HG02981 (cell line): ENCODE results near the gene VSNL1.

Experiments used
- ATAC-seq: cut with Tn5 transposase; IDR thresholded peaks from one replicate; pipeline ENCODE4 v1.9.1; 2021; ENCODE audit warnings: mild to moderate bottlenecking, moderate library complexity; ENCODE audit not compliant: unreplicated experiment

VSNL1 gene

DNA sequence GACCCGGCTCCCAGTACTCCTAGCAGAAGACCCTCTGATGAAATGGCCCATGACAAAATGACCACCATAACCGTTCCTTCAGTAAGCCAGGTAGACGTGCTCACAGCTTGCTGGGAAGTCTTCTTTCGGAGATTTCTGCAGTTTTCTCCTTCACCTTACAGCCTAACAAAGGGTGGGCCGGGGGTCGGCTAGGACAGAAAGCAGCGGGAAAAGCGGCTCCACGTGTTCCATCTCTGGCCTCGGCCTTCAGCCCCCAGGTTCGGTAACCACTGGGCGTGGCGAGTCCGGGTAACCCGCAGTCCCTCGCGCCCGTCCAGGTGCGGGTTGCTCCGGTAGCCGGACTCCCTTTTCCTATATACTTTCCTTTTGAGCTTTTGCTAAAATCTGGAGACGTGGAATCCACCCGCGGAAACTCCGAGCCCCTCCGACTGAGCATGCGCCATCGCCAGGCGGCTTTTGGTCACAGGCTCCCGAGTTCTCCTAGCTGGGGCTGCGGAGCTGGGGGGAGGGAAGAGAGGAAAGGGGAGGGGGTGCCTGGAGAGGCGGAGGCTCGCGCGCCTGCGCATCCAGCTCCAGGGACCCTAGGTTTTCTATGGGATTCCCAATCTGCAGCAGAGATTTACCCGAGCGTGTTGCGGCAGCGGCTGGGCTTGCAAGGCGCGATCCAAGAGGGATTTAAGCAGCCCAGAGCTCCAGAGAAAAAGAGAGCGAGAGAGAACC lies at the start of gene VSNL1:
Gene VSNL1 (plus strand): TSS at position 604 of the 720 bp plus-strand sequence. CDS start 51,379 bp downstream, outside the sequence.
- ATAC-seq, result no peak

DNA sequence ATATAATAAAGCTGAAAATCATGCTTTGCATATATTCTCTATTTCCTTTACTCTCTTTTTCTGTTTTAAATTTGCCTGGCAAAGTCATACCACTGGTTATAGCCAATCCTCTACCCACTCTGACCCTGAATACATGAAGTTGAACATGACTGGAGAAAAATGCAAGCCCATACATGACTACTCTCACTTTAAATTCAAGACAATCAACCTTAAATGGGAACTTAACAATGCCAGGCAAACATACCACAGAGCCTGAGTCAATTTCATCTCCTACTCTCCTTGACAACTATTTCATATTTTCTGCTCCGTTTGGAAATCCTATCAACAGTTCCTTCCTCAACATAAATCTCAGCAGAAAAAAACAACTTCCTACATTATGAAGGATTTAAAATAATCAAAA lies 44.9 kb upstream of the VSNL1 start:
- ATAC-seq, result no peak

DNA sequence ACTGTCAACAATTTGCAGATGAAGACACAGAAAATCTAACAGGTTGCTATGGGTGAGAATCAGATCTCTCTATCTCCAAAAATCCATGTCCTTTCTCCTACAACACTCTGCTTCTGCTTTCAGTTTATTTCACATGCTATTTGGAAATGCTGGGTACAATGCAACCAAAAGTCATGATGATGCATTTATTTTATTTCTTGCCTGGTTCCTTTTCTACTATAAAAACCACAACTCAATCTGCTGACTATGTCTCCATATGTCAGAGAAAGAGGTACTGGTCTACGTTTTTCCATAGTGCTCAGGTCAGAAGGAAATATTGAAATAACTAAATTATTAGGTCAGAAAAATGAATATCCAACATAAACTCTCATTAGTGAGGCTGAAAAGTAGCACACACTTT lies 42.8 kb upstream of the VSNL1 start:
- ATAC-seq, result no peak

DNA sequence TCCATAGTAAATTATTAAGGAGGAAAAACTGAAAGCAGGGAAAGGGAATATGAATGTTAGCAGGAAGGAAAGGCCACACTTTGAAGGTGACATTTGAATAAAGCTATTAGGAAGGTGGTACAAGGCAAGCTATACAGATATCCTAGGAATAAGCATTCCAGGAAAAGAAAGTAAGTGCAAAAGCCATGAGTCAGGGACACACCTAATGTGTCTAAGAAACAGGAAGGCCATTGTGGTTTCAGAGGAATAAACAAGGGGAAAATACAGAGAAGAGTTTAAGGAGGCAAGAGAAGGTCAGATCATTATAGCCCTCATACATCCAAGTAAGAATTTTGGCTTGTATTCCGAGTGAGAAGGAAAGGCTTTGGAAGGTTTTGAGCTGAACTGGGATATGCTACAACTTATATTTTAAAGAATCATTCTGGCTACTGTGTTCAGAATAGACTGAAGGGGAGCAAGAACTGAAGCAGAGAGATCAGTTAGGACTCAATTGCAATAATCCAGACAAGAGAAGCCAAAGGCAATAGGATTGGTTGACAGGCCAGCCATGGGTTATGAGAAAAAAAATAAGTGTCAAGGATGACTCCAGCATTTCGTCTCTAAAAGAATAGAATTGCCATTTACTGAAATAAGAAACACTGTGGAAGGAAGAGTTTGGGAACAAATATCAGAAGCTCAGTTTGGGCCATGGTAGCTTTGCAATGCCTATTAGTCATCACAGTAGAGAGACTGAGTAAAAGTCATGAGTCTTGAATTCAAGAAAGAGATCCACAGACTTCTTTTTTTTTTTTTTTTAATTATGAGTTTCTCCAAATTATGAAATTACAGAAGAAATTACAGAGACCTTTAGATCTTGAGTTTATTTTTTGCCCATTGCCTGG lies 33.5 kb upstream of the VSNL1 start:
- ATAC-seq, result no peak

DNA sequence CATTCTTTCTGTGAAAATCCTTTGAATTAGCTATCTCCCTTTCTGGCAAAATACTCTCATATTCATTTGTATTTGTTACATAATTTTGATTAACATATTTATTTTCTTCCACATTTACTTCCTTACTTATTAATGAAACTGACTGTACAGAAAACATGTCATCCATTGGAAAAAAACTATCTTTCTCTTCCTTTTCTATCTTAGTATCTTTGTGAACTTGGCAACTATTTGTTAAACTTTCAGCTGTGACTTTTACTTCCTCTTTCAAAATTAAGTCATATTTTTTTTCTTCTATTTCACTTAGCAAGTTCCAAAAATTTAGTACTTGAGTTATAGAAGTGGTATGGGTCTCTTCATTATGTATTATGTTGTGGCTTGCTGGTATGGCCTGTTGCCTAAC lies 24.8 kb upstream of the VSNL1 start:
- ATAC-seq, result peak; percentile 27

DNA sequence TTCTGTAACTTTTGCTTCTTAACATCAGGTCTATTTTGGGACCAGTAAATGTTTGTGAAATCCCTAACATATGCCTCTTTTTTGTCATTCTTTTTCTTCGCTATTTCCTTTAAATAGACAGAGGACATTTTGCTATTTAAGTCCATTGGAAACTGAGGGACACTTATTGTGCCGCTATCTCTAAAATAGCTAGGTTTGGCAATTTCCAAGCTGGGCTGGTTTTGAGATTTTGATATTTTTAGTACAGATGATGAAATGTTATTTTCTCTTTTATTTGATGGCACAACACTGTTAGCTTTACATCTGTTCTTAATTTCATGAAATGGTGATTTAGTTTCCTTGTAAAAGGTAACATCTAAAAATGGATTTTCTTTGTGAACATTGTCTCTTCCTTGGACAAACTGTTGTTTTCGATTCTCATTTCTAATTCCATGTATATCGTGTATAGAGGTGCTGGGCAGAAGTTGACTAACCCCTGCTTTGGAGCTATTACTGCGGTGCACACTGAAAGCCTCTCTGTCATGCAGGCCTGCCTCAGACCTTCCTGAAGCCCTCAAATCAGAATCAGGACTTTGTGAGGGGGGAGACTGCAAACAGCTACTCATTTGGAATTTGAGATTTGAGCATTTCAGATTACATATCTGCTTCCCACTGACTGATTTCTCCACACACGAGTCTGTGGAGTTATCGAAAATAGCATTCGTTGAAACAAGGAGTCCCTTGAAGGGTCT lies 22.9 kb upstream of the VSNL1 start:
- ATAC-seq, result peak; percentile 13

DNA sequence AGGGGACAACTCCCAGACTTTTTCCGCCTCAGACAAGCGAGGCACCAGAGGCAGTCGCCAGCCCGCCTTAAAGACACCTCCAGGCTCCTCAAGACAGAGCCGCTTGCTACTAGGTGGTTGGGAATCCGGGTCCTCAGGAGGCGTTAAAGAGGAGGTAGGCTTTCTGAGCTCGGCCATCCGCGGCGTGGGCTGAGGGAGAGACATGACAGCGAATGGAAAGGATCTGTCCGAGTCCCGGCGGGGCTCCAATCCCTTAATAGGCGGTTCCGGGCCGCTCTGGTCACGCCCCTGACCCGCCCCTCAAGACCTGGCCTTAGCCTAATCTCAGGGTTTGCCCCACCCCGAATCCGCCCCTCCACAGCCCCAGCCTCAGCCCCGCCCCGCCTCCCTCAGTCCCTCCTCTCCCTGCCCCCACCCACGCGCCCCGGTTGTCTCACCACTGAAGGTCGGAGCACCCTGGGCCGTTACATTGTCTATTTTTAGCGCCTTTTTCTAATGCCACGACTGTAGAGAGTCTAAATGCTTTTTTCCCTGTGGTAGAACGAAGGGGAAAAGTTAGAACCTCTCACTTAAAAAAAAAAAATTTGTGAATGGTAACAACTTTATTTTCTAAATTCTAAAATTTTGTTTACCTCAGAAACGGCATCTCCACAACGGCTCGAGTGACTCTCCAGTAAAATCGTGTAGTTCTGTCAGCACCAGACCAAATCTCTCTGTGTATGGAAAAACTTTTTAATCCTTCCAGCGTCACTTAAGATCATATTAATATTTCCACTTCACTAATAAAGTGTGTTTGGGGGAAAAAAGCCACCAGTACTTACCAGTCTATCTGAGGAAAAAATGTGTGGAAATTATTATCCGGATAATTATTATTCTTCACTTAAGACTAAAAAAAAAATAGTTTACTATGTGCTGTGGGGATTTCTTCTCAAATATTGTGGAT lies 22.0 kb upstream of the VSNL1 start, which contains the start of gene RAD51AP2:
Gene RAD51AP2 (minus strand): TSS at position 229 of the 943 bp plus-strand sequence. CDS start 25 bp downstream, at position 204.
- ATAC-seq, result peak; percentile 70

DNA sequence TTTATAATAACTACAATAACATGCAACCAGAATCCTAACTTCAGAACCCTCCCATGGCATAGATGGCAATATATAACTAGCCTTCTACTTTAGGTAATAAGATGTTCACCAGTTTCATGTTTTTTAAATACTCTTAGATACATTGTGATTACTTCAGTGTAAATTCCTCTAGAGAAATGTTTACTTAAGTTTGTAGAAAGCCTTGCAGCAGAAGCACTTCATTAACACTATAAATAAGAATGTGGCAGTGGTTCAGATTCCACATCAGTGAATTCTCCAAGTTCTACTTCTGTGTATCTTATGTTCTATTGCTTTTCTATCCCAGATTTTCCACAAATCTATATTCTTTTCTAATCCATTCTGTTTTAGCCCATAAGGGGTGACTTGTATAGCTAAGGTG lies 21.0 kb upstream of the VSNL1 start:
- no peak for ATAC-seq

DNA sequence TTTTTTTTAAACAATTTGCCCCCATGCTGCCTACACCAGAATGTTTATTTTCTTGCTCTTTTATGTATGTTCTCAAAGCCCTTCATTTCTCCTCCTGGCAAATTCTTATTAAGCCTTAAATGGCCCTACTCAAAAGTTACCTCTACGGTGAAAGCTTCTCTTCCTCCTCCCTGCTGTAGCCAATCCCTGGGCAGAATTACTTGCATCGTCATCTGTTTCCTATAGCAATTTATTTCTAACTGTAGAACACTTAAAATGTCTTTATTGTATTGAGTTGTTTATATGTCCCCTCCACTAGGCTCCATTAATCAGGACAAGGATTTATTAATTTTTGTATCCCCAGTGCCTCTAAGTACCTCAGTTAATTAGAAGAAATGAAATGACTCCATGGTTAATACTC lies 19.7 kb upstream of the VSNL1 start:
- no peak for ATAC-seq

DNA sequence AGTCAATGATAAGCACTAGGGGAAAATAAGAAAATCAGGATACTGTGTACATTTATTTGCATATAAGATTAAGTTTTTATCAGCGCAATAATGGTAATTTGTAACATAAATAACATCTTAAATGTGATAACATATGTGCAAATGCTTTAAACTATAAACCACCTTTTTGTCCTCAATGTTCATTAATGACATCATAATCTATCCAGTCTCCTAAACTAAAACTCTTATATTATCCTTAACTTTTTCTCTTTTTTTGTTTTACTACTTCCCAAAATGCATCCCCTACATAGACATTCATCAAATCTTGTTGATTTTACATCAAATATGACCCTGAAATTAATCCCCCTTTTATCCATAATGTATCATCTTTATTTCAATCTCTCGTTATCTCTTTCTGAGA lies 18.9 kb upstream of the VSNL1 start:
- no peak for ATAC-seq

DNA sequence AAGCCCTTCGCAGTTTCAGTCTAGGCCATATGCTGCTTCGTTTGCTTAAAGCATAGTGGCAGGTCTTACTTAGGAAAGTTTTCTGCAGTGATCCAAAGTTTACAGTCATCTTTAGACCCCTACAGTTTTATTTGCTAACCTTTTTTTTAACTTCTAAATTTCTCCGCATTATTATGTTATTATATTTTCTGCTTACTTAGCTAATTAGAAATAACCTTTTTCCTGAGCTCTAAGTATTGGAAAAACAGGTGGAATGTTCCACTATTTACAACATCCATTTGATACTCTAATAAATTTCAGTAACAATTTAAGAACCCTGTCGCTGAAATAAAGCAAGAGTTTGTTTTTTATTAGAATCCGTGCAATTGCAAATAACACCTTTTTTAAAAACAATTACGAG lies 18.2 kb upstream of the VSNL1 start:
- ATAC-seq, result no peak

DNA sequence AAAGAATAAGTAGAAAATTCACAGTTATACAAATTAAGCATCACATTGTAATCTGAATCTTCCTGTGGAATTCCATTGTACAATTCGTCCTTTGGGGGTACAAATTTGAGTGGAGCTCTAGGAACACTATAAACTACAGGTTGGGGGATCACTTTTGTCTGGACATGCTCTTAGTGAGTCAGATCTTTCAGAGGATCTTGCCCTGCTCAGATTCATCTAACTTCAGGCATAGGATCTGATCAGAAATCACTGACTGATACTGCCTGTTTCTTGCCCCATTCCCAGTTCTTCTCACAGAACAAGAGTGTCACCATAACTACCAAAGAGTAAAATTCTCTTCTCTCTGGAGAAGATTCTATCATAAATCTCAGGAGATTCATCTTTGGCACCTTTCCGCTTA lies 10.7 kb upstream of the VSNL1 start:
- ATAC-seq, result no peak

DNA sequence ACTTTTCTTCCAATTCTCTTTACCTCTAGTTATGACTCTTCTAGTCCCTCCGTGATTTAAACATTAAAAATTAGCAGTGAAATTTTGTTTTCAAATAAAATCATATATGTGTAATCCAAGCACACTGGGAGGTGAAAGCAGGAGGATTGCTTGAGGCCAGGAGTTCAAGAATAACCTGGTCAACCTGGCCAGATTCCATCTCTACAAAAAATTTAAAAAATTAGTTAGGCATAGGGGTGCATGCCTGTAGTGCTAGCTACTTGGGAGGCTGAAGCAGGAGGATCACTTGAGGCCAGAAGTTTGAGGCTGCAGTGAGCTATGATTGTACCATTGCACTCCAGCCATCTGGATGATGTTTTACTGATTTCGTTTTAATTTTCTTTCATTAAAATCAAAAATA lies 7.0 kb upstream of the VSNL1 start:
- ATAC-seq, result no peak

DNA sequence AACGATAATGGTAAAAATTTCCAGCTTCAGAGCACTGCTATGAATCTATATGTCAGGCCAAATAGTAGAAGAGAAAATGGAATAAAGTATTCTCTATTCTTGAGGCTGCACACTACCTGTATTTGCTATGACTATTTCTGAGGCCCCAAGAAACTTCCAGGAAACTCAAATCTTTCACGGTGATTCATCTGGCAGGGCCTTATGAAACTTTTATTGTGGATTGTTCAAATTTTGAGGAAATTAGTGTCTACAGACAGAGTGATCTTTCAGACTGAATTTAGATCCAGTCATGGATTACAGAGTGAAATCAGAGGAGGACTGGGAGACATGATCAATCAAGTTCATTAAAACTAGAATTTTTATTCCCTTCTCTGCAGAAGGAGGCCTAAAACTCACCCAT lies 4.1 kb upstream of the VSNL1 start:
- no peak for ATAC-seq

DNA sequence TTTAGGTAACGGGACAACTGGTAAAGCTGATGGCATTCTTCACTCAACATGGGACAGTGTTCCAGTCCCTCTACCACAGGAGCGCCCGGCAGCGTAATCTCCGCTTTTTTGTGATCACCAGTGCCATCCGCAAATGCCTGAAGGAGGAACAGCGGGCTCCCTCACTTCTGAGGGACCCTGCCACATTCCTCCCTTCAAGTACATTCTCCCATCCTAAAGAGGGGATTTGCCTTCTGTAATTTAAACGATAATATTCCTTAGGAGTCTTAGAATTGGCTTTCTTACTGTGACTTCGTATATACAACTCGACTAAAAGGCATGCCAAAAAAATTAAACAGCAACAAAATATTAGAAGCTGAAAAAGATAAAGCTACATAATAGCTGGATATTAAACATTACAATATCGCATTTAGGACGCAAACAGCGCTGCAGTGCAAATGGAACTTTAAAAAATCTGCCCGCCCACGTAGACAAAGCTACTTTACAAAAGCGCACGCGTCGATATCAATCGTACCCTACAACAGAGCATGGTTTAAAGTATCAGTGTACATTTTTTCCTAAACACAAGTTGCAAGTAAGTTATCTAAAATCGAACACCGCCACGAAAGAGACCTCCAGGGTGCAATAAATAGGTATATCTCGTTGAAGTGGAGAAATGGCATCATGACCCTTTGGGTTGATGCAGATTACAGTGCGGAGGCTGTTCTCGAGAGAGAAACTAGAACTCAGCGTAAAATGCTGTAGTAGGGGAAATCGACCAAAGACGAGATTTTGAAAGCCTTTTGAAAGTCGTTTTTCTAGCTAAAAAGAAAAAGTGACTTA lies 2.3 kb upstream of the VSNL1 start:
- ATAC-seq, result peak; percentile 20

DNA sequence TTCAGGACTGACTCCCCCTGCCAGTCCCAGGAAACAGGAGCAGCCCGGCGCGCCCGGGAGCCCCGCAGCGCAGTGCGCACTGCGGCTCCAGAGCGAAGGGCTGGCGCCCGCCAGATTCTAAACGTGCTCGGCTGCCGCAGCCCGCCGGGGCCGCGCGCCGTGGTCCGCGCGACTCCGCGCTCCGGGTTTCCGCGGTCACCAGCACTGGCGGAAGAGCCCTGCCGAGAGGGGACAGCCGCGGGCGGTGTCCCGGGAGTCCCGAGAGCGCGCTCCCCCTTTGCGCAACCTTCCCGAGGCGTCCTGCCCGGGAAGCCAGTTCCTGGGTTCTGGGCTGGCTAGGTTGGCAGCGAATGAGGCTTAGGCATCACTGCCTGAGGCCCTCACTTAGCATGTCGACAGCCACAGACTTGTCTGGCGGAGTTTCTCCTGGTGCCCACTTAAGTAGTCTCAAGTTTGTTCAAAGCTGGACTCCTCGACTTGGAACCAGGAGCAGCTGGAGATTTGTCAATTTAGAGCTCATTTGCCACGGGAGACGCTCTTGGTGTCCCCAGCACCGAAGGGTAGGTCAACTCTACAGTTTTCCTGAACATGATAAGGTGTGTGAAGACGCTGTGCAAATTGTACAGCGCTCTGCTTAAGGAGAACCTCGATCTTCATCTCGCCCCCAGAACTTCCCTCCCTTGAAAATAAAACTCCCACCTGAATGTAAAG lies 1.5 kb upstream of the VSNL1 start:
- ATAC-seq, result peak; percentile 51

DNA sequence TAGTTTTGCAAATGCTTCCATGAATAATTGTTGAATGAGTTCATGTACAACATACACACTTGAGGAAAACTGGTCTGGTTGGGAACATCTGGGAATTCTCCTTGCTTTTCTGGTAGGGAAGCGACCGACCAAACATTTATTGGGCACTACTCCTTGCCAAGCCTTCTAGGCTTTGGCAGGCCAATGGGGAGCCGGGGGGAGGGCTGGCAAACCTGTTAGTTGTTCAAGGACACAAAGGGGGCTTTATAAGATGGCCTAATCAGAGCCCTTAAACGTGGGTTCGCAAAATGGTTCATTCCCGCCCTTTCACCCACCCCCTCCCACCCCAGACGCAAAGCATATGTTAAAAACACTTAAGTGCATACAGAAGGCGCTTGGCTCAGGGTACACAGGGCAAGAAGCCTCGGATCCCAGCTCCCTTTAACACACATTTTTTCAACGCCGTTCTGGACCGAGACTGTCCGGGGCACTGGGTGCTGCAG lies 844 bp upstream of the VSNL1 start:
- ATAC-seq, result no peak

DNA sequence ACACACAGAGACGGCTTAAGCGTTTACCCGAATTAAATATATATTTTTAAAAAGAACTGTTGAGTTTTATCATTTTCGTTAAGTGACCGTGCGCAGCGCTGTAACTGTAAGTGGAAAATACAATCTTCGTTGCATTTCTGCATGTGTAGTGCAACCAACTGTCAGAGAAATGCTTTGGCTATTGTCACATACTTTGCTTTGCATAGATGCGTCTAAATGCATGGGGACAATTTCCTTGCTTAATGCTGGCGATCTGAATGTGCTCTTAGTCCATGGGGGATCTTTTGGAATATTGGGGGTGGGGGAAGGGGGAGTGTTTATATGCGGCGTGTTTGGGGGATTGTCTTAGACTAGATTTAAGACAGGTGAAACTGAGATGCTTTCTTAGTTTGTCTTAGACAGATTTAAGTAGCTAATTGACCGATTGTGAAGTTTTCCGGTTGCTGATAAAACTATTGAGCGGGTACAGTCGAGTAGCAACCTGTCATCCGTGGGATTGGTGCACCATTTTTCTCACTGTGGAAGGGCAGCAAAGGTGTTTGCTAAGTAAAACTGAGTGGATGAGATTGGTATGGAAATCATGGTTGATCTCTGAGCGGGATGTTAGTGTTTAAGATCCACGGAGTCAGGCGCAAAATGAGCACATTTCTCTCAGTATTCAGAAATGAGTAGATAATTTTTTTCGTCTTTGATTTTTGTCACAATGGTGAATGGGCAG lies 476 bp downstream of the VSNL1 start:
- ATAC-seq, result no peak
